IPS DF 6.9 (cell line): ENCODE data around the gene EFEMP2.

Experiments
- DNase-seq: peaks from one replicate; pipeline ENCODE4 v3.0.0-alpha.2; 2013; ENCODE audit warnings: low read depth, low spot score
- H3K27ac ChIP-seq: one replicate; pipeline ENCODE4 v1.5.1; 2013; ENCODE audit warnings: low read length, control low read depth
- H3K27me3 ChIP-seq: 2 replicates; pipeline ENCODE4 v1.6.1; 2013; ENCODE audit warnings: mild to moderate bottlenecking, low read length; ENCODE audit not compliant: control insufficient read depth, insufficient read depth
- H3K36me3 ChIP-seq: 2 replicates; pipeline ENCODE4 v1.6.1; 2013; ENCODE audit warnings: low read length; ENCODE audit not compliant: control insufficient read depth, insufficient read depth
- H3K4me1 ChIP-seq: 2 replicates; pipeline ENCODE4 v1.6.1; 2013; ENCODE audit warnings: low read length; ENCODE audit not compliant: control insufficient read depth, insufficient read depth
- H3K4me3 ChIP-seq: 2 replicates; pipeline ENCODE4 v1.5.1; 2013; ENCODE audit warnings: mild to moderate bottlenecking, low read length
- H3K9me3 ChIP-seq: 2 replicates; pipeline ENCODE4 v1.6.1; 2013; ENCODE audit warnings: low read length, inconsistent platforms; ENCODE audit not compliant: control insufficient read depth, insufficient read depth
- WGBS: extraction: QIAGEN DNeasy Blood & Tissue Kit; methylation state at CpG from one replicate; pipeline ENCODE4 v1.1.7; 2013; ENCODE audit warnings: mixed read lengths, missing lambda C conversion rate; ENCODE audit not compliant: insufficient read length, insufficient coverage; 5-methylcytosine and 5-hydroxymethylcytosine counted together

The EFEMP2 gene

DNA sequence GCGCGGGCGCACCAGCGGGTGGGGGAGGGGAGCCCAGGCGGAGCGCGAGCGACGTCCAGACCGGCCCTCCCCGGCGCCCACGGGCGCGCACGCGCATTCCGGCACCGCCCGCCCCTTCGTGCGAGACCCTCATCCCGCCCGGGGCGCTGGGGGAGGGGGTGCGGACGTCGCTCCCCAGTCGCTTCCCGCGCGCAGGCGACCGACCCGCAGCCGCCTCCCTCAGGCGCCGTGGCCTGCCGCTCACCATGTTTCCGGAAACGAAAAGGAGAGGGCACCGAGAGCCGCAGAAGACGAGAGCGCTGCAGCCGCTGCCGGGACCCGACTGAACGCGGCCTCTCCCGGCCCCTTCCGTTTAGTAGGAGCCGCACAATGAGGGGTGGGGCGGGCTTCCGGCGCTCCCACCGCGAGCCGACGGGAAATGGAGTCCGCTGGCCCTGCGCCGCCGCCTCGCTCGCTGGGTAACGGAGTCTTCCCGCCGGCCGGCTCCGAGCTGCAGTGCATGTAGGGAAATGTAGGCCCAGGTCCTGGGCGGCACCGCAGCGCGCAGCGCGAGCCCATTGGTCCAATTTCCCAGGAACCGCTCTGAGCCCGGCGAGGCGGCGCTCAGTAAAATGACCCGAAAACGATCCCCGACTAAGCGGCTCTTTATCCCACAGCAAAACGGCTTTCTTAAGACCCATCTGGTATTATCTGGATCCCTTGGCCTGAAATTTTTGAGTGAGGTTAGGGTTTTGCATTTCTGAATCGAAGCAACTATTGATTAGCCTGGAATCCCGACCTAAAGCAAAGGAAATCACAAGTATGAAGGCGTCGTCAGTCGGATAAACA, 14.5 kb downstream of the EFEMP2 start, which contains the start of gene CFL1:
Gene CFL1 (minus strand): TSS at position 328 of the 828 bp plus-strand sequence. CDS start 81 bp downstream, at position 247.
- WGBS = no CpG with 5 or more reads among the region's 92 CpGs
- DNase-seq = no peak
- Histone ChIP-seq H3K4me3 (peak within 1 kb of the TSS; percentile 99), H3K27ac (no peak within 1 kb of the TSS), H3K9me3 (no peaks in the 10 kb centered on the region), H3K36me3 (peaks cover 26% of the 10 kb centered on the region), H3K27me3 (no peaks in the 10 kb centered on the region), H3K4me1 (no peaks in the 10 kb centered on the region; the same call in 1 of the 2 replicates)

DNA sequence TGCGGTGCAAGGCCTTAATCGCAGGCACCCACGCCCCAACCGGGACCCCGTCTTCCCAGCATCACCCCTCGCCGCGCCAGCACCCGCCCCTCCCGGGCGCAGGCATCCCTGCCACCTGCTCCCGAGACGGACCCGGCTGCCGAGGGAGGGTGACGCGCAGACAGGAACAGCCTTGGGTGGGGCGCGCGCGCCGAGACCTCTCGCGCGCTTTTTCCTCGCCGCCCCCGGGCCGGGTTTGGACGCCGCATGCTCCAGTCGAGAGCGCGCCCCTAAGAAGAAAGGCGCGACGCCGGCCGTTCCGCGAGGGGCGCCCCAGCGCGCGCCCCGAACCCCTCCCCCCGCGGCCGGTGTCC, 15.1 kb downstream of the EFEMP2 start:
- Histone ChIP-seq H3K9me3 (no peaks in the 10 kb centered on the region), H3K27ac (no peak overlapping the region), H3K4me3 (peak overlapping the region; percentile 99), H3K36me3 (peaks cover 29% of the 10 kb centered on the region), H3K4me1 (no peaks in the 10 kb centered on the region; the same call in 1 of the 2 replicates), H3K27me3 (no peaks in the 10 kb centered on the region)
- DNase-seq = no peak
- WGBS = no CpG with 5 or more reads among the region's 49 CpGs

DNA sequence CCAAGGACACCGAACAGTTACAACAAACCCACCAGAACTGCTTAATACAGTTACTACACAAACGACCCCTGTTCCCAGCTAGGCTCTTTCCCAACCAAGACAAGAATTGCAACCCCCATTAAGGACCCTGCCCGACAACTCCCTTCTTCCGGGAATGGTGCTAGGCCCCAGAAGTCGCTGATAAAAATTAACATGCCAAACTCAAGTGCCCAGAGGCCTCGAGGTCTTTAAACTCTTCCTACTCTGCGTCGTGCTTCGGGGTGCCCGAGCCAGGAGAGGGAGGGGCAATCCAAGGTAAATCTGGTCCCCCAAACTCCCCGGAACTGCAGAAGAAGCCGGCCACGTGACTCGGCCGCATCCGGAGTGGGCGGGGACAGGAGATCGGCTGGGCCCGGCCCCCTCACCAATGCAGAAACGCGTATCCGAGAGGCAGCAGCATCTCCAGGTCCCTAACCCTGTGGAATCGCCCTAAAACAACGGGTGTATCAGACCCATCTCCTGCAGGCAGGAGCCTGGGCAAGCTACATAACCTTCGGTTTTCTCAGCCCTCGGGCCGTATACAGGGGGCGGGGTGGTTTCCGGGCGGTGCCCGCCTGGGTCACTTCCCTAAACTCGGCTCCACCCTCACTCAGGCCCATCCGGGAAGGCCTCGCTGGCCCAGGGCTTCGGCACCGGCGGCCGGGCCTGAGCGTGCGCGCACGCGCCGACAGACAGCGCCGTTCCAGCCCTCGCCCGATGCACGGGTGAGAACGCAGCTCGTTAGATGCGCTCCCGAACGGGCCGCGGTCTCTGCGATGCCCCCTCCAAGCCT, 15.7 kb downstream of the EFEMP2 start:
- H3K4me1 ChIP-seq = no peaks in the 10 kb centered on the region; the same call in 1 of the 2 replicates
- H3K27me3 ChIP-seq = no peaks in the 10 kb centered on the region
- H3K4me3 ChIP-seq = peak overlapping the region; percentile 99
- DNase-seq = no peak
- H3K27ac ChIP-seq = no peak overlapping the region
- H3K36me3 ChIP-seq = peaks cover 35% of the 10 kb centered on the region
- H3K9me3 ChIP-seq = no peaks in the 10 kb centered on the region
- WGBS = no CpG with 5 or more reads among the region's 57 CpGs

DNA sequence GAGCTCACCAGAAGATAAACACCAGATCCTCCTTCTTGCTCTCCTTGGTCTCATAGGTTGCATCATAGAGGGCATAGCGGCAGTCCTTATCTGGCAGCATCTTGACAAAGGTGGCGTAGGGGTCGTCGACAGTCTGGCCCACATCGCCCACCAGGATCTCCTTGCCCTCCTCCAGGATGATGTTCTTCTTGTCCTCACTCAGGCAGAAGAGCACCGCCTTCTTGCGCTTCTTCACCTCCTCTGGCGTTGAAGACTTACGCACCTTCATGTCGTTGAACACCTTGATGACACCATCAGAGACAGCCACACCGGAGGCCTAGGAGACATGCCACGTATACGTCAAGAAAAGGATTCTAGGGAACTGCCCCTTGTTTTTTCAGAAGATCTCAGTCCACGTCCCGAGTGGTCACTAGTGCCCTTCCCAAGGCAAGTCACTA, 16.7 kb downstream of the EFEMP2 start:
- Histone ChIP-seq H3K36me3 (peaks cover 37% of the 10 kb centered on the region), H3K27ac (no peak overlapping the region)

DNA sequence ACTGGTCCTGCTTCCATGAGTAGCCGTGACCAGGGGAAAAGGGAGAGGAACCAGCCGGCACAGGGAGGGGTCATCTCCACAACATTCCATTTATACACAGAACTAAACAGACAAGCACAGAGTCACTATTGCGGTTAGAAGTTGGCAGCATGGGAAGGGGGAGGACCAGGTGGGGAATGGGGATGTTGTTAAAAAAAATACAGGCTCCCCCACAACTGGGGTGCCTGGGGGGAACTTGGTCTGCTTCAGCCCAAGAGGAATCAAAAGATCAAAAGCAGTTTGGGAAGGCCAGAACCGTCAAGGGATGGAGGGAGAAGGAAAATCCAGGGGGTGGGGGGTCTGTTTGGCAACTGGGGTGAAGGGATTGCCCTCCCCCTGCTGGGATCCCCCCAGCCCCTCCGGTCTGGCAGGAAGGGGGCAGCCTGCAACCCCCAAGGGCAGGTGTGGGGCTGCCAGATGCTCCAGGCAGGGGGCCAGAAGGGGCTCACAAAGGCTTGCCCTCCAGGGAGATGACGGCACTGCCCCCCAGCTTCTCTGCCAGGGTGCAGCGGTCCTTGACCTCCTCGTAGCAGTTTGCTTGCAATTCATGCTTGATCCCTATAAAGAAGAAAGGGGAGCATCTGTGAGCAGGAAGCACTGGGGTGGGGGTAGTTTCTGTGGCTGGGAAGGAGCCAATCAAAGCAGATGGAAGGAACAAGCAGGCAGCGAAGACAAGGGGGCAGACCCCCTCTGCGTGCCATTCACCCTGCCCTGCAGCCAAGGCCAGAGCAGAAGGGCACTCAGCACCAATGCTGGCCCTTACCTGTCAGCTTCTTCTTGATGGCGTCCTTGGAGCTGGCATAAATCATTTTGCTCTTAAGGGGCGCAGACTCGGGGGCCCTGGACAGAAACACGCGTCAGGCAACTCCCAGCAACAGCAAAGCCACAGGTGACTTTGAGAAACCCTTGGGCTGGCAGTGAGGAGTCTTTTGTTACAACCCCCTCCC, 17.5 kb downstream of the EFEMP2 start:
- no CpG with 5 or more reads among the region's 15 CpGs for WGBS

More for the DNA sequence above, 16.7 kb downstream of the EFEMP2 start:
- H3K4me1 ChIP-seq = no peaks in the 10 kb centered on the region; the same call in 1 of the 2 replicates
- no peak for DNase-seq
- no peak overlapping the region; the same call in 1 of the 2 replicates for H3K4me3 ChIP-seq
- WGBS = no CpG with 5 or more reads among the region's 15 CpGs
- no peaks in the 10 kb centered on the region for H3K27me3 ChIP-seq
- H3K9me3 ChIP-seq = no peaks in the 10 kb centered on the region

DNA sequence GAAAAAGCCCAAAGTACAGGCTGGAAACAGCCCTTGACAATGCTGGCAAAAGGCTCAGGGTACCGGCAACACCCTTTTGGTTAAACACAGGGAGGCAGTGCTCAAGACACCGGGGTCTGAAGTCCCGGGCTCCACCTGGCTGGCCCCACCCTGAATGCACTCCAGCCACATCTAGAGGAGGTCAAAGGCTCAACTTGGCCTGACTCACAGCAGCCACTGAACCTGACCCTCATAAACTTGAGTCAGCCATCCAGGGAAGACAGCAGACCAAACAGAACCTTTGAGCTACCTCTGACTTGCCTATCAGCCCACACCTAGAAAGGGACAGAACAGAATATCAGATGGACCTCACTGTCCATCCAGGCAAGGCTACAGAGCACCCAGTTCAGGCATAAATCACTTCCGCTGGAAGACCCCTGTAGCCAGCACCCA, 18.4 kb downstream of the EFEMP2 start:
- peaks cover 37% of the 10 kb centered on the region for H3K36me3 ChIP-seq
- no peak for DNase-seq
- no peaks in the 10 kb centered on the region for H3K27me3 ChIP-seq
- H3K9me3 ChIP-seq = no peaks in the 10 kb centered on the region
- no peaks in the 10 kb centered on the region; the same call in 1 of the 2 replicates for H3K4me1 ChIP-seq
- no peak overlapping the region for H3K27ac ChIP-seq
- no CpG with 5 or more reads among the region's 4 CpGs for WGBS
- H3K4me3 ChIP-seq = no peak overlapping the region

More for the DNA sequence above, 17.5 kb downstream of the EFEMP2 start:
- H3K27ac ChIP-seq = no peak overlapping the region
- H3K27me3 ChIP-seq = no peaks in the 10 kb centered on the region
- no peaks in the 10 kb centered on the region; the same call in 1 of the 2 replicates for H3K4me1 ChIP-seq
- peaks cover 37% of the 10 kb centered on the region for H3K36me3 ChIP-seq
- no peaks in the 10 kb centered on the region for H3K9me3 ChIP-seq
- no peak overlapping the region for H3K4me3 ChIP-seq
- DNase-seq = no peak

DNA sequence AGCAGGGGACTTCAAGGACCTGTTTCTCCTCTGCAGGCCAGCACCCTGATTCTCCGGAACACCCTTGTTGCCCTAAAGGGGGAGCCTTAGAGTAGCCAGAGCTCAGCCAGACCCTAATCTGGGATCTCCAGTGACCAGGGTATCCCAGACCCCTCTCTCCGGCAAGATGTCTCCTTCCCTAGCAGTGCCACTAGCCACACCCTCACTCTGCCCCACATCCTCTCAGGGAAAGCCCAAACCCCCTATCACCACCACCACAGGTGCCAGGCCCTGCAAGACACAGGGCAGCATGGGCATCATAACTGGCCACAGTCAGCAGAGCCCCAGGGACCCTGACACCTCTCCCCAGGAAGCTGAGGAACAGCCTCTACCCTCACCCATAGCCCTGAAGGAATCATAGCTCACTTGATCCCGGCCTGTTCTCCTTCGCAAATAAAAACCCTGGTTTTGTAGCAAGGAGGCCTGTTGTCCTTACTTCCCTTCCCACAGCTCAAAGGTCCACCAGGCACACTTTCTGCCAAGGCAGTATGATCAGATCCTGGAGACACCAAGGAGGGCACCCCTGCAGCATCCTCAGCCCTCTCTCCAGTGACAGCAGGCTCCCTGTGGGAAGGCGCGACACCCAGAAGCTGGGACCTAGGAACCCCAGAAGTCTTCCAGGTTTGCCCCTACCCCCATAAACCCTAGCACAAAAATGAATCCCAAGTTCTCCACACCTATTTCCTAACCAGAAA, 19.2 kb downstream of the EFEMP2 start:
- no peaks in the 10 kb centered on the region; the same call in 1 of the 2 replicates for H3K4me1 ChIP-seq
- no peaks in the 10 kb centered on the region for H3K27me3 ChIP-seq
- no peak for DNase-seq
- no peak overlapping the region for H3K4me3 ChIP-seq
- WGBS = no CpG with 5 or more reads among the region's 6 CpGs
- H3K9me3 ChIP-seq = no peaks in the 10 kb centered on the region
- H3K27ac ChIP-seq = no peak overlapping the region
- peaks cover 37% of the 10 kb centered on the region for H3K36me3 ChIP-seq

DNA sequence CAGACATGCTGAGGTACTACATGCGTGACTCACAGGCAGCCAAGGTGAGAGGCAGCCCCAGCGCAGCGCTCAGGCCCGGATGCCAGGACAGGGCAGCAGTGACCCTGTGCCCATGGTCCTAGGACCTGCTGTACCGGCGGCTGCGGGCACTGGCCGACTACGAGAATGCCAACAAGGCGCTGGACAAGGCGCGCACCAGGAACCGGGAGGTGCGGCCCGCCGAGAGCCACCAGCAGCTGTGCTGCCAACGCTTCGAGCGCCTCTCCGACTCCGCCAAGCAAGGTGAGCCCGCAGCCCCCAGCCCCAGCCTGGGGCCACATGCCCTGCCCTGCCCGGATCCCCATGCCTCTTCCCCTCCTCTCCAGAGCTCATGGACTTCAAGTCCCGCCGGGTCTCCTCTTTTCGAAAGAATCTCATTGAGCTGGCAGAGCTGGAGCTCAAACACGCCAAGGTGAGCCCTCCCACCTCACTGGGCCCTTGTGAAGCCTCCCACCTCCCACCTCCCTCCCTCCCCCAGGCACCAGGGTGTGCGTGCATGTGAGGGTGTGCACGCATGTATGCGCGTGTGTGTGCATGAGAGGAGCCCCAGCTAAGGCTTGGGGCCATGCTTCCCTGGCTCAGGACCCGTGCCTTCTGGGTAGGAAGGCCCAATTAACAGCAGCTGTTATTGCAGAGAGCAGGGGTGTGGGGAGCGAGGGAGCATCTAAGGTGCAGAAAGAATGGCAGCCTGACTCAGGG, 19.9 kb downstream of the EFEMP2 start:
- peaks cover 37% of the 10 kb centered on the region for H3K36me3 ChIP-seq
- no peak for DNase-seq
- H3K4me1 ChIP-seq = no peaks in the 10 kb centered on the region

More for the DNA sequence above, 19.9 kb downstream of the EFEMP2 start:
- H3K4me3 ChIP-seq = no peak overlapping the region
- no CpG with 5 or more reads among the region's 33 CpGs for WGBS
- no peak overlapping the region for H3K27ac ChIP-seq
- no peaks in the 10 kb centered on the region for H3K9me3 ChIP-seq
- no peaks in the 10 kb centered on the region for H3K27me3 ChIP-seq
